Keratinocyte (primary cell): Measurements from ENCODE around the gene FYB1.

Experiments used
- CTCF ChIP-seq, 3 experiments: IDR thresholded peaks in 1 of 3; conservative IDR thresholded peaks in 1 of 3; optimal IDR thresholded peaks in 1 of 3; 2 replicates in 2 of 3; 3 replicates in 1 of 3; pipeline versions ENCODE3 to v1.5.1; 2011; ENCODE audit warnings: low read length in 3 of 3, mild to moderate bottlenecking in 3 of 3, moderate library complexity in 2 of 3, control low read depth in 1 of 3, inconsistent platforms in 1 of 3; ENCODE audit not compliant: insufficient read depth in 2 of 3; ENCODE audit errors: extremely low read depth in 1 of 3
- EZH2 ChIP-seq: IDR thresholded peaks from one replicate; pipeline ENCODE4 v1.6.1; 2012; ENCODE audit warnings: inconsistent platforms, mild to moderate bottlenecking, low read length, moderate library complexity

DNA sequence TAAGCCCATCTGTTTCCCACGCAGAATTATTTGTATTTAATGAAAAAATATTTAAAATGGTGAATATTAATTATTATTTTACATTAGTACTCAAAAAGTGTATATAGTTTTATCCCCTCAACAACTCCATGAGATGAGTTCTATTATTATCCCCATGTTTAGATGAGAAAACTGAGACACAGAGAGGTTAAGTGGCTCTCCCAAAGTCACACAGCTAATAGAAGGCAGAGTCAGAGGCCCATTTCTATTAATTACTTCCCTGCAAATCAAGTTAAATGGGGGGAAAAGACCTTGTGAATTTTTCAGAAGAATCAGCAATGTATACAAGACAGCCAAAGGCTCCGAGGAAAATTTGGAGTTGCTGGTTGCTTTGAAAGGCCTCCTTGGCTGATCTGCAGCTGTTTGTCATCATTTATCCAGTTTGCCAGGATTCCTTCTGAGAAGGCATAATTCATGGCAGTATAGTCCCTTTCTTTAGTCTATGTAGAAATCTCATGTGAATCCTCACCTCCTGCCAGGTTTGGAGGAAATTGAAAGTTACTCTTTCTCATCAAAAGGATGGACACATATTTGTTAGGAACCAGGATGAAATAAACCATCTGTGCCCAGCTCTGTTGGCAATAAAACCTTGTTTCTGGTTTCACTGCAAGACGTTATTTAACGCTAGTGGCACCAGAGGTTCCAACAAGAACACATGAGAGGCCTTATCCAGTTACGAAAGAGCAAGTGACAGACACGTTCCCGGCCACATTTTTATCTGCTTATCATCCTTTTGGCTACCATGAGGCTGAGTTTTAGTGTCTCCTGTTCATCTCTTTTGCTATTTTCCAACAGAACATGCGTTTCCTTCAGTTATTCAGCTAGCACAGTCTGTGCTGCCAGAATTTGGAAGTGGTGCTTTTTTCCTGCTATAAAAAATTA is 621 bp downstream of the FYB1 start:
- TF ChIP-seq CTCF (optimal IDR thresholded peaks at IDR 0.05 in 1 of 3, IDR thresholded peaks at IDR 0.05 in 1 of 3, conservative IDR thresholded peaks at IDR 0.05 in 1 of 3; ENCODE audit: extremely low read depth in 1 of 3, insufficient read depth in 2 of 3, low read length in 3 of 3) (no peak), EZH2 (no peak)
